ENCODE measurements around the gene CXCL9. TPM values are rescaled to one million over a fixed set of nuclear protein-coding genes. Genes with fewer than 3 reads are reported as not detected.

The CXCL9 gene
- not detected in 5 replicates for total RNA-seq (2022; extraction: Qiagen RNA extraction; ENCODE audit: low read depth)

GRCh38 chr4:76007089-76007862 lies at the start of gene CXCL9:
Gene CXCL9 (minus strand): TSS chr4:76007509. CDS start chr4:76007449, 60 bp downstream.

GRCh38 chr4:76035799-76036380 lies 28.6 kb upstream of the CXCL9 start, which contains the start of gene CXCL11:
Gene CXCL11 (minus strand): TSS chr4:76036070. CDS start chr4:76035987, 83 bp downstream.

GRCh38 chr4:76023389-76023788 lies 16.1 kb upstream of the CXCL9 start, which contains the start of gene CXCL10:
Gene CXCL10 (minus strand): TSS chr4:76023497. CDS start chr4:76023431, 66 bp downstream.

Other genes with a start within 250 kb of the CXCL9 start
- not detected in 5 replicates for gene PPEF2, start 105.1 kb downstream of the CXCL9 start, total RNA-seq (2022; extraction: Qiagen RNA extraction; ENCODE audit: low read depth)
- gene NAAA, start 66.5 kb downstream of the CXCL9 start, total RNA-seq (2022; extraction: Qiagen RNA extraction; ENCODE audit: low read depth), result 20.1 to 25.7 TPM (median 21.9 TPM) in 5 replicates
- gene SDAD1, start 16.6 kb downstream of the CXCL9 start, total RNA-seq (2022; extraction: Qiagen RNA extraction; ENCODE audit: low read depth), result 13.5 to 21.4 TPM (median 14.5 TPM) in 5 replicates
- gene CXCL10, start 16.0 kb upstream of the CXCL9 start, total RNA-seq (2022; extraction: Qiagen RNA extraction; ENCODE audit: low read depth), result 0.12 to 0.18 TPM in 2 of 5 replicates, not detected in the others
- gene CXCL11, start 28.6 kb upstream of the CXCL9 start, total RNA-seq (2022; extraction: Qiagen RNA extraction; ENCODE audit: low read depth), result not detected in 5 replicates
- gene ART3, start 67.2 kb upstream of the CXCL9 start, total RNA-seq (2022; extraction: Qiagen RNA extraction; ENCODE audit: low read depth), result not detected in 5 replicates
- 24.4 to 45.4 TPM (median 26.7 TPM) in 5 replicates for gene NUP54, start 140.9 kb upstream of the CXCL9 start, total RNA-seq (2022; extraction: Qiagen RNA extraction; ENCODE audit: low read depth)
- 42.4 to 57.7 TPM (median 51.6 TPM) in 5 replicates for gene SCARB2, start 206.3 kb upstream of the CXCL9 start, total RNA-seq (2022; extraction: Qiagen RNA extraction; ENCODE audit: low read depth)
- gene FAM47E, start 244.2 kb upstream of the CXCL9 start, total RNA-seq (2022; extraction: Qiagen RNA extraction; ENCODE audit: low read depth), result 0.15 to 0.34 TPM in 2 of 5 replicates, not detected in the others

Data from A549 treated with ZK216348 at 1 μM for 4 hours (cell line).